ENCODE data around the gene GRIN3B. TPM values are rescaled to one million over a fixed set of nuclear protein-coding genes. Genes with fewer than 3 reads are reported as not detected.

The GRIN3B gene
- polyA plus RNA-seq, 2 of the 4 experiments (the other 2 are of a cell fraction) = 0.67 to 1.5 TPM

DNA sequence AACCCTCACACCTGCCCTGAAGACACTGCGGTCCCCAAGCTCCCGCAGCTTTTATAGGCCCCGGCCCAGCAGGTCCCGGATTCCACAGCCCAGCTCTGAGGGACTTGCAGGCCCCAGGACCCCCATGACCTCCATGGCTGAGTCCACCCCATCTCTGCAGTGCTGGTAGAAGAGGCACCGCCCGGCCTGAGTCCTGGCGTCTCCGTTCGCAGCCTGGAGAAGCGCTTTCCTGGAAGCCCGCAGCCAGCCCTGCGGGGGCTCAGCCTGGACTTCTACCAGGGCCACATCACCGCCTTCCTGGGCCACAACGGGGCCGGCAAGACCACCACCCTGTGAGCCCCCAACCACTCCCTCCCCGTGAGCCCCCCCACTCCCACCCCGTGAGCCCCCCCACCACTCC, 48.9 kb downstream of the GRIN3B start:
- no peak for DNase-seq (ENCODE audit: low read depth in 1 of 2, low spot score in 1 of 2)

DNA sequence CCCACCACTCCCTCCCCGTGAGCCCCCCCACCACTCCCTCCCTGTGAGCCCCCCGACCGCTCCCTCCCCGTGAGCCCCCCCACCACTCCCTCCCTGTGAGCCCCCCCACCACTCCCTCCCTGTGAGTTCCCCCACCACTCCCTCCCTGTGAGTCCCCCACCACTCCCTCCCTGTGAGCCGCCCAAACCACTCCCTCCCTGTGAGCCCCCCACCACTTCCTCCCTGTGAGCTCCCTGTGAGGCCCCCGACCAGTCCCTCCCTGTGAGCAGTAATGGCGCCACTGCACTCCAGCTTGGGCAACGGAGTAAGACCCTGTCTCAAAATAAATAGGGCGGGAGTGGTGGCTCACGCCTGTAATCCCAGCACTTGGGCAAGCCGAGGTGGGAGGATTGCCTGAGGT, 49.6 kb downstream of the GRIN3B start:
- Histone ChIP-seq H3K4me1 (no peaks in the 10 kb centered on the region), H3K4me2 (no peak overlapping the region), H3K27ac (no peak overlapping the region), H3K4me3 (no peak overlapping the region), H3K9me3 (no peaks in the 10 kb centered on the region)
- 57% methylated on average over 4 of the region's 11 CpGs for WGBS (ENCODE audit: missing lambda C conversion rate)
- CTCF ChIA-PET = interaction anchor here (0.6 to 2.8 kb wide), 4 partner anchors 8 to 63 kb away, joined by 3 to 12 read pairs (median 4); partner anchors contain the start of gene GPX4
- TF ChIP-seq CEBPB (IDR thresholded peaks at IDR 0.05) (no peak), EHF (CRISPR knock-in tag; IDR thresholded peaks at IDR 0.05) (no peak), EHMT2 (IDR thresholded peaks at IDR 0.05; ENCODE audit: low read depth) (no peak), CHD4 (IDR thresholded peaks at IDR 0.05; ENCODE audit: borderline replicate concordance) (no peak), PHF8 (IDR thresholded peaks at IDR 0.05; ENCODE audit: borderline replicate concordance, low read depth) (no peak), MAFK (IDR thresholded peaks at IDR 0.05; ENCODE audit: partially characterized antibody) (no peak), TFCP2L1 (CRISPR knock-in tag; IDR thresholded peaks at IDR 0.05) (no peak), JUN (IDR thresholded peaks at IDR 0.05) (no peak), NR3C1 (IDR thresholded peaks at IDR 0.05) (no peak), MAZ (IDR thresholded peaks at IDR 0.05; ENCODE audit: borderline replicate concordance, low read depth, low read length) (no peak), CBX2 (IDR thresholded peaks at IDR 0.05; ENCODE audit: borderline replicate concordance, low read depth) (no peak), RNF2 (IDR thresholded peaks at IDR 0.05; ENCODE audit: borderline replicate concordance, low read depth) (no peak), RFX5 (IDR thresholded peaks at IDR 0.05) (no peak)
- TF ChIP-seq, protein P1, sequence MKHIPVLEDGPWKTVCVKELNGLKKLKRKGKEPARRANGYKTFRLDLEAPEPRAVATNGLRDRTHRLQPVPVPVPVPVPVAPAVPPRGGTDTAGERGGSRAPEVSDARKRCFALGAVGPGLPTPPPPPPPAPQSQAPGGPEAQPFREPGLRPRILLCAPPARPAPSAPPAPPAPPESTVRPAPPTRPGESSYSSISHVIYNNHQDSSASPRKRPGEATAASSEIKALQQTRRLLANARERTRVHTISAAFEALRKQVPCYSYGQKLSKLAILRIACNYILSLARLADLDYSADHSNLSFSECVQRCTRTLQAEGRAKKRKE (CRISPR knock-in tag; IDR thresholded peaks at IDR 0.05; ENCODE audit: low read depth) = no peak
- TF ChIP-seq, protein P2, sequence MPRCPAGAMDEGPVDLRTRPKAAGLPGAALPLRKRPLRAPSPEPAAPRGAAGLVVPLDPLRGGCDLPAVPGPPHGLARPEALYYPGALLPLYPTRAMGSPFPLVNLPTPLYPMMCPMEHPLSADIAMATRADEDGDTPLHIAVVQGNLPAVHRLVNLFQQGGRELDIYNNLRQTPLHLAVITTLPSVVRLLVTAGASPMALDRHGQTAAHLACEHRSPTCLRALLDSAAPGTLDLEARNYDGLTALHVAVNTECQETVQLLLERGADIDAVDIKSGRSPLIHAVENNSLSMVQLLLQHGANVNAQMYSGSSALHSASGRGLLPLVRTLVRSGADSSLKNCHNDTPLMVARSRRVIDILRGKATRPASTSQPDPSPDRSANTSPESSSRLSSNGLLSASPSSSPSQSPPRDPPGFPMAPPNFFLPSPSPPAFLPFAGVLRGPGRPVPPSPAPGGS (IDR thresholded peaks at IDR 0.05) = no peak
- POLR2A ChIA-PET = no interaction called here
- ATAC-seq (no peak), DNase-seq (ENCODE audit: low read depth in 1 of 2, low spot score in 1 of 2) (no peak), FAIRE-seq (no peak)

More for the DNA sequence above, 48.9 kb downstream of the GRIN3B start:
- Histone ChIP-seq H3K27ac (no peak overlapping the region), H3K9me3 (no peaks in the 10 kb centered on the region), H3K4me3 (no peak overlapping the region), H3K4me1 (no peaks in the 10 kb centered on the region), H3K4me2 (no peak overlapping the region)
- no peak for FAIRE-seq
- no peak for TF ChIP-seq EHMT2 (IDR thresholded peaks at IDR 0.05; ENCODE audit: low read depth)
- no peak for ATAC-seq
- POLR2A ChIA-PET = no interaction called here
- CTCF ChIA-PET = interaction anchor here (0.7 to 2.8 kb wide), 5 partner anchors 7 to 146 kb away, joined by 3 to 12 read pairs (median 4); no protein-coding TSS in a partner anchor
- WGBS (ENCODE audit: missing lambda C conversion rate) = 100% methylated on average over 3 of the region's 17 CpGs

DNA sequence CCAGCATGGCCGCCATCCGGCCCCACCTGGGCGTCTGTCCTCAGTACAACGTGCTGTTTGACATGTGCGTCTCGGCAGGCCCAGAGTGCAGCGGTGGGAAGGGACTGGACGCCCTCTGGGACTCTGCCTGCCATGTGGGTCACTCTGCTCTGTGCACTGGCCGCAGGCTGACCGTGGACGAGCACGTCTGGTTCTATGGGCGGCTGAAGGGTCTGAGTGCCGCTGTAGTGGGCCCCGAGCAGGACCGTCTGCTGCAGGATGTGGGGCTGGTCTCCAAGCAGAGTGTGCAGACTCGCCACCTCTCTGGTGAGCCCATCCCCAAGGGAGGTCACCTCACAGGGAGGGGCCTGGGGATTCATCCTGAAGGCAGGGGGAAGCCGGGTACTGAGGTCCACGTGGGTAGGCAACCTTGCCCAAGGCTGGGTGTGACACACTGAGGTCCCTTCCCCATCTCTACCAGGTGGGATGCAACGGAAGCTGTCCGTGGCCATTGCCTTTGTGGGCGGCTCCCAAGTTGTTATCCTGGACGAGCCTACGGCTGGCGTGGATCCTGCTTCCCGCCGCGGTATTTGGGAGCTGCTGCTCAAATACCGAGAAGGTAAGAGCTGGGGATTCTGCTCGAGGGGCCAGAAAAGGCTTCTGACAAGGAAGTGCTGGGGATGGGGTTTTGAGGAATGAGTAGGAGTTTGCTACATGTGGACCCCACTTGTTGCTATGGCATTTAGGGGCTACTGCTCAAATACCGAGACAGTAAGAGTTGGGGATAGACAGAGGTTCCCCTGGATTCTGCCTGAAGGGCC, 51.0 kb downstream of the GRIN3B start:
- H3K4me3 ChIP-seq = no peak overlapping the region
- no peaks in the 10 kb centered on the region for H3K9me3 ChIP-seq
- no peaks in the 10 kb centered on the region for H3K4me1 ChIP-seq
- ChIA-PET POLR2A (no interaction called here), CTCF (no interaction called here)
- no peak for ATAC-seq
- no peak overlapping the region for H3K4me2 ChIP-seq
- no peak overlapping the region for H3K27ac ChIP-seq
- 84% methylated on average over 14 of the region's 31 CpGs for WGBS (ENCODE audit: missing lambda C conversion rate)
- TF ChIP-seq HOXB5 (CRISPR knock-in tag; IDR thresholded peaks at IDR 0.05) (no peak), MAFK (IDR thresholded peaks at IDR 0.05; ENCODE audit: partially characterized antibody) (no peak)
- DNase-seq (ENCODE audit: low read depth in 1 of 2, low spot score in 1 of 2) = no peak
- no peak for FAIRE-seq

DNA sequence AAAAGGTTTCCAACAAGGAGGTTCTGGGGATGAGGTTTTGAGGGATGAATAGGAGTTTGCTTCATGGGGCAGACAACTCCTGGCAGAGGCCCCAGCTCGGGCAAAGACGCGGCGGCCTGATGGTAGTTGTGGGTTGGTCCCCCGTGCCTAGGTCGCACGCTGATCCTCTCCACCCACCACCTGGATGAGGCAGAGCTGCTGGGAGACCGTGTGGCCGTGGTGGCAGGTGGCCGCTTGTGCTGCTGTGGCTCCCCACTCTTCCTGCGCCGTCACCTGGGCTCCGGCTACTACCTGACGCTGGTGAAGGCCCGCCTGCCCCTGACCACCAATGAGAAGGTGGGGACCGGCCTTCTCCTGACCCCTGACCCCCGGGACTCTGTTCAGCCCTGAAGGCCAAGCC, 51.6 kb downstream of the GRIN3B start:
- no peak for ATAC-seq
- CTCF ChIA-PET = no interaction called here
- 76% methylated on average over 12 of the region's 17 CpGs for WGBS (ENCODE audit: missing lambda C conversion rate)
- no peak overlapping the region for H3K4me2 ChIP-seq
- no peaks in the 10 kb centered on the region for H3K9me3 ChIP-seq
- no peak for FAIRE-seq
- TF ChIP-seq EHMT2 (IDR thresholded peaks at IDR 0.05; ENCODE audit: low read depth) = no peak
- TF ChIP-seq, protein P3, sequence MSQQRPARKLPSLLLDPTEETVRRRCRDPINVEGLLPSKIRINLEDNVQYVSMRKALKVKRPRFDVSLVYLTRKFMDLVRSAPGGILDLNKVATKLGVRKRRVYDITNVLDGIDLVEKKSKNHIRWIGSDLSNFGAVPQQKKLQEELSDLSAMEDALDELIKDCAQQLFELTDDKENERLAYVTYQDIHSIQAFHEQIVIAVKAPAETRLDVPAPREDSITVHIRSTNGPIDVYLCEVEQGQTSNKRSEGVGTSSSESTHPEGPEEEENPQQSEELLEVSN (IDR thresholded peaks at IDR 0.05; ENCODE audit: borderline replicate concordance, low read depth) = no peak
- TF ChIP-seq HOXA7 (CRISPR knock-in tag; IDR thresholded peaks at IDR 0.05) = no peak
- TF ChIP-seq, protein P4, sequence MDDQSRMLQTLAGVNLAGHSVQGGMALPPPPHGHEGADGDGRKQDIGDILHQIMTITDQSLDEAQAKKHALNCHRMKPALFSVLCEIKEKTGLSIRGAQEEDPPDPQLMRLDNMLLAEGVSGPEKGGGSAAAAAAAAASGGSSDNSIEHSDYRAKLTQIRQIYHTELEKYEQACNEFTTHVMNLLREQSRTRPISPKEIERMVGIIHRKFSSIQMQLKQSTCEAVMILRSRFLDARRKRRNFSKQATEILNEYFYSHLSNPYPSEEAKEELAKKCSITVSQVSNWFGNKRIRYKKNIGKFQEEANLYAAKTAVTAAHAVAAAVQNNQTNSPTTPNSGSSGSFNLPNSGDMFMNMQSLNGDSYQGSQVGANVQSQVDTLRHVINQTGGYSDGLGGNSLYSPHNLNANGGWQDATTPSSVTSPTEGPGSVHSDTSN (IDR thresholded peaks at IDR 0.05) = no peak
- no peak for TF ChIP-seq NFE2L2 (conservative IDR thresholded peaks at IDR 0.05; ENCODE audit: low read length)
- no peak for TF ChIP-seq CHD4 (IDR thresholded peaks at IDR 0.05; ENCODE audit: borderline replicate concordance)
- TF ChIP-seq PHF8 (IDR thresholded peaks at IDR 0.05; ENCODE audit: borderline replicate concordance, low read depth) = no peak
- no peak for TF ChIP-seq NR3C1 (IDR thresholded peaks at IDR 0.05)
- TF ChIP-seq KDM5A (IDR thresholded peaks at IDR 0.05) = no peak
- no peak for TF ChIP-seq SMC3 (IDR thresholded peaks at IDR 0.05)
- no peak for TF ChIP-seq ZNF302 (CRISPR knock-in tag; IDR thresholded peaks at IDR 0.05)
- no peak for TF ChIP-seq CBX2 (IDR thresholded peaks at IDR 0.05; ENCODE audit: borderline replicate concordance, low read depth)
- no peak for TF ChIP-seq FOSB (CRISPR knock-in tag; IDR thresholded peaks at IDR 0.05)
- TF ChIP-seq POLR2AphosphoS2 (conservative IDR thresholded peaks at IDR 0.05; ENCODE audit: low read length) = no peak
- no peak for TF ChIP-seq HEYL (CRISPR knock-in tag; IDR thresholded peaks at IDR 0.05)
- H3K4me1 ChIP-seq = no peaks in the 10 kb centered on the region
- H3K27ac ChIP-seq = no peak overlapping the region
- H3K4me3 ChIP-seq = no peak overlapping the region
- DNase-seq (ENCODE audit: low read depth in 1 of 2, low spot score in 1 of 2) = no peak
- POLR2A ChIA-PET = no interaction called here

Data from A549 (cell line).